Nucleus accumbens (tissue), 56 donors: ENCODE measurements around the gene PRR14L.
A peak's percentile ranks its signal among the peaks of the same experiment; 100 is the strongest.
"Not testable (repeated sequence)": the region's sequence is repeated elsewhere in the genome, so short reads cannot be mapped to it uniquely, and the experiment has no call there.

Experiments used
- DNase-seq, 56 donors: peaks; one replicate each; lab custom pipeline; 2025; lab: John Stamatoyannopoulos, UW

Gene PRR14L

GRCh38 chr22:31749636-31750364, at the start of gene PRR14L:
TSS of gene PRR14L (minus strand) at chr22:31750132. CDS start at chr22:31738860, 11,272 bp downstream.
- DNase-seq = peak; percentile 58 to 99 (median 97)

- not testable (repeated sequence) for DNase-seq
Measured at GRCh38 chr22:31799358-31799757, 49.4 kb upstream of the PRR14L start.

- no peak for DNase-seq
Measured at GRCh38 chr22:31790240-31790639, 40.3 kb upstream of the PRR14L start.

GRCh38 chr22:31789803-31790202, 39.9 kb upstream of the PRR14L start:
- DNase-seq = no peak

- no peak for DNase-seq
Measured at GRCh38 chr22:31776231-31776630, 26.3 kb upstream of the PRR14L start.

GRCh38 chr22:31773416-31773815, 23.5 kb upstream of the PRR14L start:
- DNase-seq = no peak

- no peak for DNase-seq
Measured at GRCh38 chr22:31768422-31769059, 18.6 kb upstream of the PRR14L start.

GRCh38 chr22:31764785-31765184, 14.9 kb upstream of the PRR14L start:
- no peak for DNase-seq

GRCh38 chr22:31758860-31759259, 8.9 kb upstream of the PRR14L start:
- not testable (repeated sequence) for DNase-seq

GRCh38 chr22:31757265-31757664, 7.3 kb upstream of the PRR14L start:
- no peak for DNase-seq

- DNase-seq = no peak
Measured at GRCh38 chr22:31754813-31755212, 4.9 kb upstream of the PRR14L start.

GRCh38 chr22:31753634-31754501, 3.9 kb upstream of the PRR14L start, which contains the start of gene DEPDC5:
TSS of gene DEPDC5 (plus strand) at chr22:31754019. CDS start at chr22:31754922, 903 bp downstream.
- peak; percentile 62 to 98 (median 90) for DNase-seq

- DNase-seq = peak in 39 of 56 donors; percentile 6 to 65 (median 30)
Measured at GRCh38 chr22:31753005-31753633, 3.2 kb upstream of the PRR14L start.

- DNase-seq = no peak
Measured at GRCh38 chr22:31752096-31752847, 2.3 kb upstream of the PRR14L start.

- DNase-seq = peak in 2 of 56 donors; percentile 19 to 24
Measured at GRCh38 chr22:31750365-31751284, 693 bp upstream of the PRR14L start.

- no peak for DNase-seq
Measured at GRCh38 chr22:31748490-31748889, 1.4 kb downstream of the PRR14L start.

- DNase-seq = no peak
Measured at GRCh38 chr22:31747441-31747840, 2.5 kb downstream of the PRR14L start.

GRCh38 chr22:31743871-31744270, 6.1 kb downstream of the PRR14L start:
- DNase-seq = no peak

- no peak for DNase-seq
Measured at GRCh38 chr22:31742682-31743081, 7.2 kb downstream of the PRR14L start.
